PC-3 (cell line): ENCODE results near the gene IZUMO1.

Experiments used
- EZH2 ChIP-seq: fragments of 300-600 bp; sonication (generic); IDR thresholded peaks from one replicate; pipeline ENCODE4 v1.6.1; 2017; ENCODE audit warnings: antibody characterized with exemption, mild to moderate bottlenecking, low read length; ENCODE audit not compliant: unreplicated experiment
- EZH2phosphoT487 ChIP-seq: fragments of 300-600 bp; sonication (generic); IDR thresholded peaks from 2 replicates; pipeline ENCODE4 v1.6.1; 2018; ENCODE audit warnings: mild to moderate bottlenecking, antibody characterized with exemption, low read length, borderline replicate concordance
- TF ChIP-seq, protein P1 (sequence below): fragments of 300-600 bp; sonication (generic); conservative IDR thresholded peaks from 2 replicates; pipeline ENCODE4 v1.5.1; 2017; ENCODE audit warnings: antibody characterized with exemption, low read depth, mild to moderate bottlenecking, low read length

DNA sequence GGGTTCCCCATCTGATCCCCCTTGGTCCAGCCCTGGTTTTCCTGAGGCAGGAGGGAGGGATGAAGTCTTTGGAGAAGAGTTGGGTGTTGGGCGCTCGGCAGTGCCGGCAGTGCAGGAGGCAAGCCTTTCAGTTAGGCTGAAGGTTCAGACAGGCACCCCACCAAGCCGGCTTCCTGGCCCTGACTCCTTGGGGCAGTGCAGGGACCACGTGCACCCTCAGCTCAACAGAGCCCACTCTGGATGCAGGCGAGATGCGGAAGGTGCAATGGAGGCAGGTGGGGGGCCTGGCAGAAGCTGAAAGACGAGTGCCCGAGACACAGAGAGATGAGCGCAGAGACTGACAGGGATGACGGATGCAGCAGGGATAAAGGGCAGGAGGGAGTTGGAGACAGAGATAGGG, 38.2 kb downstream of the IZUMO1 start:
- TF ChIP-seq, protein P1, sequence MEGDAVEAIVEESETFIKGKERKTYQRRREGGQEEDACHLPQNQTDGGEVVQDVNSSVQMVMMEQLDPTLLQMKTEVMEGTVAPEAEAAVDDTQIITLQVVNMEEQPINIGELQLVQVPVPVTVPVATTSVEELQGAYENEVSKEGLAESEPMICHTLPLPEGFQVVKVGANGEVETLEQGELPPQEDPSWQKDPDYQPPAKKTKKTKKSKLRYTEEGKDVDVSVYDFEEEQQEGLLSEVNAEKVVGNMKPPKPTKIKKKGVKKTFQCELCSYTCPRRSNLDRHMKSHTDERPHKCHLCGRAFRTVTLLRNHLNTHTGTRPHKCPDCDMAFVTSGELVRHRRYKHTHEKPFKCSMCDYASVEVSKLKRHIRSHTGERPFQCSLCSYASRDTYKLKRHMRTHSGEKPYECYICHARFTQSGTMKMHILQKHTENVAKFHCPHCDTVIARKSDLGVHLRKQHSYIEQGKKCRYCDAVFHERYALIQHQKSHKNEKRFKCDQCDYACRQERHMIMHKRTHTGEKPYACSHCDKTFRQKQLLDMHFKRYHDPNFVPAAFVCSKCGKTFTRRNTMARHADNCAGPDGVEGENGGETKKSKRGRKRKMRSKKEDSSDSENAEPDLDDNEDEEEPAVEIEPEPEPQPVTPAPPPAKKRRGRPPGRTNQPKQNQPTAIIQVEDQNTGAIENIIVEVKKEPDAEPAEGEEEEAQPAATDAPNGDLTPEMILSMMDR = no peak
- no peak for TF ChIP-seq EZH2
- no peak for TF ChIP-seq EZH2phosphoT487
